Cardiac fibroblast (primary cell): ENCODE results near the gene CAMK2D.

ENCODE experiments used
- DNase-seq, 2 donors: peaks; one replicate each; pipeline versions ENCODE4 v3.0.0 to v3.0.0-alpha.2; 2010; ENCODE audit warnings: low read depth in 2 of 2
- H3K4me3 ChIP-seq, 2 donors: replicated peaks in 1 of 2; 1 replicate in 1 of 2; 2 replicates in 1 of 2; pipeline ENCODE4 v1.5.1; 2011; ENCODE audit warnings: low read depth in 2 of 2, low read length in 2 of 2, mild to moderate bottlenecking in 2 of 2, moderate library complexity in 1 of 2
- CTCF ChIP-seq: IDR thresholded peaks from one replicate; pipeline ENCODE4 v1.5.1; 2011; ENCODE audit warnings: low read depth, mild to moderate bottlenecking, low read length, inconsistent platforms

Gene CAMK2D

GRCh38 chr4:113565702-113566012, 195.9 kb downstream of the CAMK2D start:
- no peak for TF ChIP-seq CTCF
- no peak overlapping the region for H3K4me3 ChIP-seq

GRCh38 chr4:113564493-113564892, 197.0 kb downstream of the CAMK2D start:
- TF ChIP-seq CTCF, result no peak
- no peak for DNase-seq
- H3K4me3 ChIP-seq, result no peak overlapping the region

More at GRCh38 chr4:113565702-113566012, 195.9 kb downstream of the CAMK2D start:
- no peak for DNase-seq

GRCh38 chr4:113563691-113564378, 197.7 kb downstream of the CAMK2D start:
- no peak for TF ChIP-seq CTCF
- no peak for DNase-seq
- no peak overlapping the region for H3K4me3 ChIP-seq

- TF ChIP-seq CTCF, result no peak
- DNase-seq, result no peak
- H3K4me3 ChIP-seq, result no peak overlapping the region
Measured at GRCh38 chr4:113561758-113562157, 199.8 kb downstream of the CAMK2D start.

GRCh38 chr4:113561092-113561491, 200.4 kb downstream of the CAMK2D start:
- H3K4me3 ChIP-seq, result no peak overlapping the region
- no peak for DNase-seq
- TF ChIP-seq CTCF, result no peak

- DNase-seq, result peak; percentile 43 to 66
- no peak for TF ChIP-seq CTCF
- no peak overlapping the region for H3K4me3 ChIP-seq
Measured at GRCh38 chr4:113560579-113560978, 201.0 kb downstream of the CAMK2D start.

- no peak overlapping the region for H3K4me3 ChIP-seq
- no peak for TF ChIP-seq CTCF
- no peak for DNase-seq
Measured at GRCh38 chr4:113559947-113560346, 201.6 kb downstream of the CAMK2D start.
